Esophagus muscularis mucosa (tissue), 3 donors: ENCODE results near the gene NFYB.

Source experiments
- CTCF ChIP-seq, 3 experiments: fragments of 200-600 bp in 2 of 3; fragments of 450-650 bp in 1 of 3; sonication (generic) in 2 of 3; IDR thresholded peaks; one replicate each; pipeline ENCODE4 v1.5.1; 2017 to 2019; ENCODE audit warnings: antibody characterized with exemption in 3 of 3, mild to moderate bottlenecking in 2 of 3, moderate library complexity in 1 of 3
- EP300 ChIP-seq: sonication (generic); formaldehyde crosslinking; IDR thresholded peaks from one replicate; pipeline ENCODE4 v1.6.1; 2017; ENCODE audit warnings: antibody characterized with exemption

GRCh38 chr12:104133866-104134265 is 4.1 kb downstream of the NFYB start:
- no peak for TF ChIP-seq EP300
- no peak for TF ChIP-seq CTCF (IDR thresholded peaks at IDR 0.05)
